ENCODE results near the gene TMEM40.

DNA sequence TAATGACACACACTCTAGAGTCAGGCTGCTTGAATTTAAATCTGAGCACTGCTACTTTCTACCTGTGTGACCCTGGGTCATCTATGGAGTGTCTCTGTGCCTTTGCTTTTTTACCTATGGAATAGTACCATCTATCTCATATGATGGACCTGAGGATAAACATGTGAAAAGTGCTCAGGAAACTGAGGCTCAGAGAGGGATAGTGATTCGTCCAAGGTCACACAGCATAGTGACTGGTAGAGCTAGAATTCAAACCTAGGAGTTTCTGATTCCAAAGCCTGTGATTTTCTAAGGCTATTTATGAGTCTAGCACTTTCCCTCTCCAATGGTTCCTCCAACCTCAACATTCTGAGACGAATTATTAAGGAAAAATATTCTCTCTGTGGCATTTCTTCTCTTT lies 63.1 kb downstream of the TMEM40 start:
- TF ChIP-seq POLR2AphosphoS5 (IDR thresholded peaks at IDR 0.05), result no peak
- TF ChIP-seq, protein P1, sequence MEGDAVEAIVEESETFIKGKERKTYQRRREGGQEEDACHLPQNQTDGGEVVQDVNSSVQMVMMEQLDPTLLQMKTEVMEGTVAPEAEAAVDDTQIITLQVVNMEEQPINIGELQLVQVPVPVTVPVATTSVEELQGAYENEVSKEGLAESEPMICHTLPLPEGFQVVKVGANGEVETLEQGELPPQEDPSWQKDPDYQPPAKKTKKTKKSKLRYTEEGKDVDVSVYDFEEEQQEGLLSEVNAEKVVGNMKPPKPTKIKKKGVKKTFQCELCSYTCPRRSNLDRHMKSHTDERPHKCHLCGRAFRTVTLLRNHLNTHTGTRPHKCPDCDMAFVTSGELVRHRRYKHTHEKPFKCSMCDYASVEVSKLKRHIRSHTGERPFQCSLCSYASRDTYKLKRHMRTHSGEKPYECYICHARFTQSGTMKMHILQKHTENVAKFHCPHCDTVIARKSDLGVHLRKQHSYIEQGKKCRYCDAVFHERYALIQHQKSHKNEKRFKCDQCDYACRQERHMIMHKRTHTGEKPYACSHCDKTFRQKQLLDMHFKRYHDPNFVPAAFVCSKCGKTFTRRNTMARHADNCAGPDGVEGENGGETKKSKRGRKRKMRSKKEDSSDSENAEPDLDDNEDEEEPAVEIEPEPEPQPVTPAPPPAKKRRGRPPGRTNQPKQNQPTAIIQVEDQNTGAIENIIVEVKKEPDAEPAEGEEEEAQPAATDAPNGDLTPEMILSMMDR (IDR thresholded peaks at IDR 0.05), result no peak
